GM12872 (cell line): ENCODE data around the gene GGT7.

Experiments
- TF ChIP-seq, protein P1 (sequence below): IDR thresholded peaks from 3 replicates; pipeline ENCODE4 v1.5.1; 2011; ENCODE audit warnings: low read depth, mild to moderate bottlenecking, low read length, moderate library complexity; ENCODE audit not compliant: insufficient read depth

Gene GGT7

DNA sequence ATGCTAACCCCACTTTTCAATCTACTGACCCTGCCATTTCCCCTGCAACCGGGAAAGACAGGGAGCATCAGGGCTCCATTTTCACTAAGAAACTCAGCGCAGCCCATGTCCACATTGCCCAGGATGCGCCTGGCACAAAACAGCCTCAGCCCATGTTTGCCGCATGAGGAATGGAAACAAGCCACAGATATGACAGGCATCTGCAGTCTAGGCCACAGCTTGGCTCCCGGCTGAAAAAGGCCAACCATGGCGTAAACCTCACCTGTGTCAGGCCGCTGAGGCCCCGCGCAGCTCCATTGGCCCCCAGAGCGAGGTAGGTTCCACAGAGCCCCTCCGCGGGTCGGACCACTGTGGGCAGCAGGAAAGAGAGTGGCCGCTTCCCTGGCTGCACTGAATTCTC is 21.7 kb downstream of the GGT7 start:
- TF ChIP-seq, protein P1, sequence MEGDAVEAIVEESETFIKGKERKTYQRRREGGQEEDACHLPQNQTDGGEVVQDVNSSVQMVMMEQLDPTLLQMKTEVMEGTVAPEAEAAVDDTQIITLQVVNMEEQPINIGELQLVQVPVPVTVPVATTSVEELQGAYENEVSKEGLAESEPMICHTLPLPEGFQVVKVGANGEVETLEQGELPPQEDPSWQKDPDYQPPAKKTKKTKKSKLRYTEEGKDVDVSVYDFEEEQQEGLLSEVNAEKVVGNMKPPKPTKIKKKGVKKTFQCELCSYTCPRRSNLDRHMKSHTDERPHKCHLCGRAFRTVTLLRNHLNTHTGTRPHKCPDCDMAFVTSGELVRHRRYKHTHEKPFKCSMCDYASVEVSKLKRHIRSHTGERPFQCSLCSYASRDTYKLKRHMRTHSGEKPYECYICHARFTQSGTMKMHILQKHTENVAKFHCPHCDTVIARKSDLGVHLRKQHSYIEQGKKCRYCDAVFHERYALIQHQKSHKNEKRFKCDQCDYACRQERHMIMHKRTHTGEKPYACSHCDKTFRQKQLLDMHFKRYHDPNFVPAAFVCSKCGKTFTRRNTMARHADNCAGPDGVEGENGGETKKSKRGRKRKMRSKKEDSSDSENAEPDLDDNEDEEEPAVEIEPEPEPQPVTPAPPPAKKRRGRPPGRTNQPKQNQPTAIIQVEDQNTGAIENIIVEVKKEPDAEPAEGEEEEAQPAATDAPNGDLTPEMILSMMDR, result no peak

DNA sequence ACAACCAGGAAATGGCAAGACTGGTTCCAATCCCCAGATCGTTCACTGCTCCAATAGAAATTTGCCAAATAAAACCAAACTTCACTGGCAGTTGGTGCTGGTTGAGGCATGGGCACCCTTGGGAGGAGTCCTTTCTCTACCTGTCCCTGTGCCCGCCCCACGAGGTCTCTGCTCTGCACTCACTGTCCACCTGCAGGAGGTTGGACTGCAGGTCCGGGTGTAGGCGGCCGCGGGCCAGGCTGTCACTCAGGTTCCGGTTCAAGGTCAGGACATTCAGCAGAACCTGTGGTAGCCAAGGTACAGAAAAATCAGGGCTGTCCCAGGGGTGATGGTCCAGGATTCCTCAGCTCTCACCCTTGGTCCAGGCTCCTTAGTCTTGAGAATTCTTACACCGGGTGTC is 22.9 kb downstream of the GGT7 start:
- TF ChIP-seq, protein P1, result no peak

DNA sequence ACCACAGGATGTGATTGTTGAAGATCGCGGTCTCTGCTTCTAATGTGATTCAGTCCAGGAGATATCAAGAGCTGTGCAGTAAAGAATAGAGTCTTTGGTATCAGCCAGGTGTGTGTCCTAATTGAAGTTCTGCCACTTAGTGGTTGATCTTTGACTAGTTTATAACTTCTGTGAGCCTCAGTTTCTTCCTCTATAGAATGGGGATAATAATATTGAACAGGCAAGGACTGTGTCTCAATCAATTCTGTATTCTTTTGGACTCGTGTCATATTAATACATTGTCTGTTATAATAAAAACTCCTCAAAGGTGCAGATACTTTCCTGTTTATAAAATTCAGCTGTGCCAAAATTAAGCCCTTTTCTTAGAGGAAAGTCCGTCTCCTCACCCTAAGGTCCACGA is 24.1 kb downstream of the GGT7 start:
- TF ChIP-seq, protein P1, result no peak

DNA sequence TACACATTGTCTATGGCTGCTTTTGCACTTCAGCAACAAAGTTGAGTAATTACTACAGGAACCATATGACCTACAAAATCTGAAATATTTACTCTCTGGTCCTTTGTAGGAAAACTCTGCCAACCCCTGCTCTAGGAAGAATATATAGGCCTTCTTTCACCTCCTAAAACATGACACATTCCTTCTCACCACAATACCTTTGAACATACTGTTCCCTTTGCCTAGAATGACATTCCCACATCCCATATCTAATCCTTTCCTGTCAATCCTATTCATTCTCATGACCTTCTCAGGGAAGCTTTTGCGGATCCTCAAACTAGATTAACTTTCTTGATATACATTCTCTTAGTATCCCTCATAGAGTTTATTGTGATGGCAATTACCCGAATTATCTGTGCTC is 29.2 kb downstream of the GGT7 start:
- TF ChIP-seq, protein P1, result no peak

DNA sequence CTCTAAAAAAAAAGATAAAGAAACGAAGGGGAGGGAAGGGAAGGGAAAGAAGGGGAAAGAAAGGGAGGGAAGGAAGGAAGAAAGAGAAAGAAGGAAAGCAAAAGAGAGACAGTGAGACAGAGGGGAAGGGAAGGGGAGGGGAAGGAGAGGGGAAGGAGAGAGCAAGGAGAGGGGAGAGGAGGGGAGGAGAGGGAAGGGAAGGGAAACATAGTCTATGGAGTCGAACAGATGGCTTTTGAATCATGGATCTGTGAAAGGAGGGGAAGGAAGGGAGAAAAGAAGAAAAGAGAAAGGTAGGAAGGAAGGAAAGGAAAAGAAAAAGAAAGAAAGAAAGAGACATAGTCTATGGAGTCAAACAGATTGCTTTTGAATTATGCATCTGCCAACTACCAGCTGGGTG is 30.5 kb downstream of the GGT7 start:
- TF ChIP-seq, protein P1, result no peak

DNA sequence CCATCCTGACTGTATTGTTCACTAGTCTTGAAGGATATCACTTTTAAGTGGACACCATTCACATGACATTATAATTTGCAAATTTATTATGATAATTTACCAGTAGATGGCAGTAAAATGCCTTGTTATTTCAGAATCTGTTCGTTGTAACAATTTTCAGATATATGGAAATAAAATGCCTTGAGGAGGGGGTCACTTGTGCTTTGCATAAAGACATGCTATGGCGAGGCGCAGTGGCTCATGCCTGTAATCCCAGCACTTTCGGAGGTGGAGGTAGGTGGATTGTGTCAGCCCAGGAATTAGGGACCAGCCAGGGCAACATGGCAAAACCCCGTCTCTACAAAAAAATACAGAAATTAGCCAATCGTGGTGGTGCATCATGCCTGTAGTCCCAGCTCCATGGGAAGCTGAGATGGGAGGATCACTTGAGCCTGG is 38.2 kb downstream of the GGT7 start:
- TF ChIP-seq, protein P1, result no peak; the same call in 2 of the 3 replicates

DNA sequence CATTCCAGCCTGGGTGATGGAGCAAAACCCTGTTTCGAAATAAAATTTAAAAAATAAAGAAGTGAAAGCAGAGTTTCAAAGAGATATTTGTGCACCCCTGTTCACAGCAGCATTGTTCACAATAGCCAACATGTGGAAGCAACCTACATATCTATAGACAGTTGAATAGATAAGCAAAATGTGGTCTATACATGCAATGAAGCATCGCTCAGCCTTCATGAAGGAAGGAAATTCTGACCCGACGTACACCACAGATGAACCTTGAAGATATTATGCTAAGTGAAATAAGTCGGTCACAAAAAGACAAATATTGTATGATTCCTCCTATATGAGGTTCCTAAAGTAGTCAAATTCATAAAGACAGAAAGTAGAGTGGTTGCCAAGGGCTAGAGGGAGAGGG is 40.7 kb downstream of the GGT7 start:
- TF ChIP-seq, protein P1, result no peak

DNA sequence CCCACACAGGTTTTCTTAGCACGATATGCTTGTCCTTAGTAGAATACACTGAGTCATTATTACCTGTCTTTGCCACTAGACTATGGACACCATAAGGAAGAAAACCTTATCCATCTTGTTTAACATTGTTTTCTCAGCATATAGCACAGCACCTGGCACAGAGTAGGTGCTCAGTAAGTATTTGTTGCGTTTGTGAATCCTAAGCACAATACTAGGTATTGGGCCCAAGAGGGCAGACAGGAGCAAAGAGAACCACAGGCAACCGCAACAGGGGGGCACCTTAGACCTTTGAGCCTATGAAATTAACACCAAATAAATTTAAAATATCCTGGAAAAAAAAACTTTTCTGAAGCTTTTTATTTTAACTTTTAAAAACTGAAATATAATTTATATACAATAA is 43.5 kb downstream of the GGT7 start:
- TF ChIP-seq, protein P1, result no peak
